ENCODE results near the gene E2F4. TPM values are rescaled to one million over a fixed set of nuclear protein-coding genes. Genes with fewer than 3 reads are reported as not detected.

Gene E2F4
- total and polyA plus RNA-seq, 2 experiments from 2014 or later, result 66.2 to 85.2 TPM

DNA sequence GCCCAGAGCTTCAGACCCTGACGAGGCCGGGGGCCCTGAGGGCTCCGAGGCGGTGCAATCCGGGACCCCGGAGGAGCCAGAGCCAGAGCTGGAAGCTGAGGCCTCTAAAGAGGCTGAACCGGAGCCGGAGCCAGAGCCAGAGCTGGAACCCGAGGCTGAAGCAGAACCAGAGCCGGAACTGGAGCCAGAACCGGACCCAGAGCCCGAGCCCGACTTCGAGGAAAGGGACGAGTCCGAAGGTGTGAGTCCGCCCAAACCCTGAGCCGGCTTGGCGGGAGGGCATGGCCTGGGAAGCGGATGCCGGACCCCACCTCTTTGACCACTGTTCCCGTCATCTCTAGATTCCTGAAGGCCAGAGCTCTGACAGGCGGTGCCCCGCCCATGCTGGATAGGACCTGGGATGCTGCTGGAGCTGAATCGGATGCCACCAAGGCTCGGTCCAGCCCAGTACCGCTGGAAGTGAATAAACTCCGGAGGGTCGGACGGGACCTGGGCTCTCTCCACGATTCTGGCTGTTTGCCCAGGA is 17.2 kb upstream of the E2F4 start:
- no peaks in the 10 kb centered on the region for H3K36me3 ChIP-seq
- H3K27ac ChIP-seq, result no peak overlapping the region
- TF ChIP-seq, protein P1, sequence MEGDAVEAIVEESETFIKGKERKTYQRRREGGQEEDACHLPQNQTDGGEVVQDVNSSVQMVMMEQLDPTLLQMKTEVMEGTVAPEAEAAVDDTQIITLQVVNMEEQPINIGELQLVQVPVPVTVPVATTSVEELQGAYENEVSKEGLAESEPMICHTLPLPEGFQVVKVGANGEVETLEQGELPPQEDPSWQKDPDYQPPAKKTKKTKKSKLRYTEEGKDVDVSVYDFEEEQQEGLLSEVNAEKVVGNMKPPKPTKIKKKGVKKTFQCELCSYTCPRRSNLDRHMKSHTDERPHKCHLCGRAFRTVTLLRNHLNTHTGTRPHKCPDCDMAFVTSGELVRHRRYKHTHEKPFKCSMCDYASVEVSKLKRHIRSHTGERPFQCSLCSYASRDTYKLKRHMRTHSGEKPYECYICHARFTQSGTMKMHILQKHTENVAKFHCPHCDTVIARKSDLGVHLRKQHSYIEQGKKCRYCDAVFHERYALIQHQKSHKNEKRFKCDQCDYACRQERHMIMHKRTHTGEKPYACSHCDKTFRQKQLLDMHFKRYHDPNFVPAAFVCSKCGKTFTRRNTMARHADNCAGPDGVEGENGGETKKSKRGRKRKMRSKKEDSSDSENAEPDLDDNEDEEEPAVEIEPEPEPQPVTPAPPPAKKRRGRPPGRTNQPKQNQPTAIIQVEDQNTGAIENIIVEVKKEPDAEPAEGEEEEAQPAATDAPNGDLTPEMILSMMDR (IDR thresholded peaks at IDR 0.05; ENCODE audit: low read depth, low read length), result no peak
- DNase-seq (ENCODE audit: low read depth in 1 of 2, low spot score in 1 of 2), result no peak
- peaks cover 12% of the 10 kb centered on the region for H3K4me1 ChIP-seq (ENCODE audit: low read depth)
- peak overlapping the region; percentile 27 for H3K4me3 ChIP-seq
- H3K27me3 ChIP-seq, result peaks cover 36% of the 10 kb centered on the region
- no peaks in the 10 kb centered on the region for H3K9me3 ChIP-seq (ENCODE audit: low read depth)

DNA sequence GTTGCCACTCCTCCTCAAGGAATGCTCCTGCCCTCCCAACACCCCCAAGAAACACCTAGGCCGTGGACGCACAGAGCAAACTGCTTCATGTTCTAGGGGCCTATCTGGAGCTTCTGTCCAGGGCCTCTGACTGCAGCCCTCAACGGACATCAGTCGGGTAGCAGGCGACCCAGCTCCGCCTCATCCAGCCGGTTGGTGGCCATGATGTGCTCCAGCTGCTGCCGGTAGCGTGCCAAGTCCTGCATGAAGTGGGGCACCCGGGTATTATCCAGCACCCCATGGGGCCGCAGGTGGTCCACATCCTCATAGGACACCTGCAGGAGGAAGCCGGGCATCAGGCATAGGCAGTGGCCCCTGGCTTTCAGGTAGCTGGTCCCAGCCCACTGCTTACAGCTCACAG is 15.3 kb upstream of the E2F4 start:
- H3K9me3 ChIP-seq (ENCODE audit: low read depth), result no peaks in the 10 kb centered on the region
- H3K27ac ChIP-seq, result no peak overlapping the region
- H3K4me1 ChIP-seq (ENCODE audit: low read depth), result peaks cover 5% of the 10 kb centered on the region
- no peak overlapping the region for H3K4me3 ChIP-seq
- H3K27me3 ChIP-seq, result peaks cover 36% of the 10 kb centered on the region
- TF ChIP-seq, protein P1 (IDR thresholded peaks at IDR 0.05; ENCODE audit: low read depth, low read length), result no peak
- no peak for DNase-seq (ENCODE audit: low read depth in 1 of 2, low spot score in 1 of 2)
- no peaks in the 10 kb centered on the region for H3K36me3 ChIP-seq

DNA sequence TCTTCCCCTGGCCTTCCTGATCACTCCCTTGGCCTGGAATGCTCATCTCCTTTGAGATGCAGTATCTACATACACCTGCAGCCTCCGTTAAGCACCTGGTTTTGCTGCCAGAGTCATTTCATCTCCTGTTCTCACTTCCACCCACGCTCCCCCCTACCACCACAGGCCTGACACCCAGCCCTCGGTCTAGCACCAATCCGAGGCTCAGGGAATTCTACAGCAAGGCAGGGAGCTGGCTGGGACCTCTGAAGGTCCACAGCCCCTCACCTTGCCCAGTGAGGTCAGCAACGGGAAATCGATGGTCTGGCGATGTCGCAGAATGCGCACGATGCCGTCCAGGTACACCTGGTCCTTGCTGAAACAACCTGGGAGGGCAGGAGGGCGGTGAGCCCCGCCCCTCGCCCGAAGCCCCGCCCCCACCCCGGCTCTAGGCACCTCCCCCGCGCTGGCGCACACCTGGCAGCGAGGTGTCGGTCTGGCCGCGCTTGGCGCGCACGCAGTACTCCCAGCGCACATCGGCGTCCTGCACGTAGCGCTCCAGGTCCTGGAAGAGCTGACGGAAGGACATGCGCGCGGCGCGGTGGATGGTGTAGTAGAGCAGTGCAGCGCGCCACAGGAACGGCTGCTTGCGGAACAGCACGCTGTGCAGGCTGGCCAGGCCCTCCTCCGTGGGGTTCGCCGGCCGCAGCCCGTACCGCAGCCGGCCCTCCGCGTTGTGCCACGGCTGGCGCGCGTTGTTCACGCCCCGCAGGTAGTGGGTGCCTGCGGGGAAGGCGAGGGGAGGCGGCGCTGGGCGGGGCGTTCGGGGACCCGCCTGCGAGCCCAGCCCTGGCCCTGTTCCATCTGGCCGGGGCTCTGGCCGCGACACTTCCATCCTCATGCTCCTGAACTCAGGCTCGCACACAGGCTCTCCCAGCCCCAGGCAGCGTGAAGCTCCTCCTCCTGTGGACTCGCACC is 13.9 kb upstream of the E2F4 start:
- Histone ChIP-seq H3K4me1 (ENCODE audit: low read depth) (peaks cover 7% of the 10 kb centered on the region), H3K36me3 (no peaks in the 10 kb centered on the region), H3K9me3 (ENCODE audit: low read depth) (no peaks in the 10 kb centered on the region), H3K4me3 (peak overlapping the region; percentile 16), H3K27ac (no peak overlapping the region), H3K27me3 (peaks cover 35% of the 10 kb centered on the region)
- DNase-seq (ENCODE audit: low read depth in 1 of 2, low spot score in 1 of 2), result peak; percentile 70 to 73
- TF ChIP-seq, protein P1 (IDR thresholded peaks at IDR 0.05; ENCODE audit: low read depth, low read length), result no peak

DNA sequence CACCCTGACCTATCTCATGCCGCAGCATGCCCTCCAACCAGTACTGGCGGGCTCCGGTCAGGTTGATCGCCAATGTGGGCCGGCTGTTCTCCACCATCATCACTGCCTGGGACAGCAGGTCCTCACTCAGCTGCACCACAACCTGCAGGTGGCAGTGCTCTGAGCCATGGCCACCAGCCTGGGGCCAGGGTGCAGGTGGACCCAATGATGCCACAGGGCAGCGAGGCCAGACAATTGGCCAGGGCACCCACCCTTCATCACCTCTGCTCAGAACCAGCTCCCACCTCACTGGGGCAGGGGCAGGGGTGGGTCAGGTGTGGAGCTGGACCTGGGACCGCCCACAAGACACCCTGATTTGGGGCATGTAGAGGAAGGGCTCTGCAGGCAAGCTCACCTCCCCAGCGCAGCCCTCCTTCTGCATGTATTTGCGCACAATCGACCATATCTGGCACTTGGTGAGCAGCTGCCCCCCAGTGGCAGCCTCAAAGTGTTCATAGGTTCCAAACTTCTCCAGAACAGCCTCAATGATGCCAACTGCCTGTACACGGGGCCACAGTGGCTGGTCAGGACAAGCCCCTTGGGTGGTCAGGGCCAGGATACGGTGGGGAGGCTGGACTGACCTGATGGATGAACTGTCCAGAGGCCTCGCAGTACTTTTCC is 12.4 kb upstream of the E2F4 start:
- TF ChIP-seq, protein P1 (IDR thresholded peaks at IDR 0.05; ENCODE audit: low read depth, low read length), result no peak
- DNase-seq (ENCODE audit: low read depth in 1 of 2, low spot score in 1 of 2), result no peak
- H3K27ac ChIP-seq, result no peak overlapping the region
- no peaks in the 10 kb centered on the region for H3K36me3 ChIP-seq
- peaks cover 6% of the 10 kb centered on the region for H3K4me1 ChIP-seq (ENCODE audit: low read depth)
- H3K27me3 ChIP-seq, result peaks cover 33% of the 10 kb centered on the region
- H3K9me3 ChIP-seq (ENCODE audit: low read depth), result no peaks in the 10 kb centered on the region
- no peak overlapping the region for H3K4me3 ChIP-seq

DNA sequence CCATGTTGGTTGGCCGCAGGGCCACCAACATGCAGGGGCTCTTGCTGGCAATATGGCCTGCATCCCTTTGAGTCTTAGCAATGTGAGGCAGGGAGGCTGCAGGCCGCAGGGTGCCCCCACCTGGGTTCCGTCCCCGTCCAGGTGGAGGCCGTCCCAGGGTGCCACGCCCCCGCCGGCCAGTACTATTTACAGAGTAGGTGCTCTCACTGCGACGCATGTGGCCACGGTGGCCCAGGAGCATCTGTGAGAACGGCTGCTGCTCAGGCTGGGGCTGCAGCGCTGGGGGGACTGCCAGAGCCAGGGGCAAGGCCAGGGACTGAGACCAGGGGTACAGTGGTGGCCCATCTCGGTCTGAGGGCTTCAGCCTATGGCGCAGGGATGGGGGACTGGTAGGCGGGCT is 11.8 kb upstream of the E2F4 start:
- TF ChIP-seq, protein P1 (IDR thresholded peaks at IDR 0.05; ENCODE audit: low read depth, low read length), result no peak
- H3K36me3 ChIP-seq, result no peaks in the 10 kb centered on the region
- no peak overlapping the region for H3K4me3 ChIP-seq
- H3K4me1 ChIP-seq (ENCODE audit: low read depth), result peaks cover 4% of the 10 kb centered on the region
- H3K27ac ChIP-seq, result no peak overlapping the region
- H3K9me3 ChIP-seq (ENCODE audit: low read depth), result no peaks in the 10 kb centered on the region
- DNase-seq (ENCODE audit: low read depth in 1 of 2, low spot score in 1 of 2), result no peak
- H3K27me3 ChIP-seq, result peaks cover 33% of the 10 kb centered on the region

Measured in cardiac muscle cell (in vitro differentiated cells and primary cell).